SK-N-MC (cell line): ENCODE measurements around the gene KIF3C.

Experiments used
- EZH2 ChIP-seq: fragments of 200-600 bp; sonication (generic); IDR thresholded peaks from one replicate; pipeline ENCODE4 v1.6.1; 2017; ENCODE audit warnings: antibody characterized with exemption
- FOXP2 ChIP-seq: optimal IDR thresholded peaks from 2 replicates; pipeline ENCODE3; 2011; ENCODE audit warnings: mild to moderate bottlenecking, moderate library complexity; ENCODE audit not compliant: insufficient read depth; ENCODE audit errors: extremely low read length, control extremely low read depth
- POLR2AphosphoS5 ChIP-seq: IDR thresholded peaks from 2 replicates; pipeline ENCODE4 v1.6.1; 2012; ENCODE audit warnings: mild to moderate bottlenecking, low read depth, low read length, borderline replicate concordance

DNA sequence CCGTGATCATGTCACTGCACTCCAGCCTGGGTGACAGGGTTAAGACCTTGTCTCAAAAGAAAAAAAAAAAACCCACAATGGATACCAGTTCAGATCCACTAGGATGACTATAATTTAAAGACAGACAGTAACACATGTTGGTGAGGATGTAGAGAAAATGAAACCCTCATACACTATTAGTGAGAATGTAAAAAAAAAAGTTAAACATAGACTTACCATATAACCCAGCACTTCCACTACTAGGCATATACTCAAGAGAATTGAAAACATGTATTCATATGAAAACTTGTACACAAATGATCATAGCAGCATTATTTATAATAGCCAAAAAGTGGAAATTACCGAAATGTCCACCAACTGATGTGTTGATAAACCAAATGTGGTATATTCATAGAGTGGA is 48.7 kb downstream of the KIF3C start:
- TF ChIP-seq EZH2 = no peak
- TF ChIP-seq POLR2AphosphoS5 = no peak
- no peak for TF ChIP-seq FOXP2
